OCI-LY3 (cell line): ENCODE measurements around the gene LCN1.

Source experiments
- H2AFZ ChIP-seq: fragments of 200-600, 300-600 bp; shearing (Covaris generic); 2 replicates; pipeline ENCODE4 v1.6.0; 2014; ENCODE audit warnings: antibody characterized with exemption, low read depth, low read length
- H3K27ac ChIP-seq: fragments of 200-600, 300-600 bp; sonication (generic); 2 replicates; pipeline ENCODE4 v1.5.1; 2014; ENCODE audit warnings: mild to moderate bottlenecking, low read length, moderate library complexity, mixed read lengths
- H3K27me3 ChIP-seq: fragments of 200-600, 300-600 bp; sonication (generic); 2 replicates; pipeline ENCODE4 v1.6.1; 2014; ENCODE audit warnings: low read depth, low read length, mixed read lengths
- H3K36me3 ChIP-seq: fragments of 200-600, 300-600 bp; sonication (generic); replicated peaks from 2 replicates; pipeline ENCODE3; 2014; ENCODE audit warnings: low read depth, low read length, mixed read lengths
- H3K4me1 ChIP-seq: fragments of 300-600, 200-600 bp; sonication (generic); 2 replicates; pipeline ENCODE4 v1.6.1; 2014; ENCODE audit warnings: low read length, mixed read lengths
- H3K4me2 ChIP-seq: fragments of 200-600, 300-600 bp; sonication (generic); 2 replicates; pipeline ENCODE4 v1.6.1; 2014; ENCODE audit warnings: low read length, mixed read lengths
- H3K4me3 ChIP-seq: fragments of 300-600, 200-600 bp; sonication (generic); 2 replicates; pipeline ENCODE4 v1.5.1; 2014; ENCODE audit warnings: antibody characterized with exemption, mild to moderate bottlenecking, low read length, moderate library complexity
- H3K79me2 ChIP-seq: fragments of 300-600, 200-600 bp; shearing (Covaris generic); 2 replicates; pipeline ENCODE4 v1.6.1; 2014; ENCODE audit warnings: mild to moderate bottlenecking, low read length, mixed read lengths
- H3K9ac ChIP-seq: fragments of 300-600, 200-600 bp; shearing (Covaris generic); 2 replicates; pipeline ENCODE4 v1.6.0; 2014; ENCODE audit warnings: mild to moderate bottlenecking, low read length, moderate library complexity
- H3K9me3 ChIP-seq: fragments of 200-600, 300-600 bp; shearing (Covaris generic); 2 replicates; pipeline ENCODE4 v1.6.1; 2014; ENCODE audit warnings: low read length, mixed read lengths; ENCODE audit not compliant: insufficient read depth
- H4K20me1 ChIP-seq: fragments of 200-600, 300-600 bp; sonication (generic); 2 replicates; pipeline ENCODE4 v1.6.1; 2016; ENCODE audit warnings: low read length, mixed read lengths; ENCODE audit not compliant: insufficient read depth
- EZH2phosphoT487 ChIP-seq: fragments of 200-600 bp; shearing (Covaris generic); IDR thresholded peaks from 2 replicates; pipeline ENCODE4 v1.6.1; 2018; ENCODE audit warnings: antibody characterized with exemption, mixed run types, low read depth
- TF ChIP-seq, protein P1 (sequence below): fragments of 200-600, 300-600 bp; sonication (generic); IDR thresholded peaks from 2 replicates; pipeline ENCODE4 v1.5.1; 2014; ENCODE audit warnings: antibody characterized with exemption, low read length, low read depth

The LCN1 gene

DNA sequence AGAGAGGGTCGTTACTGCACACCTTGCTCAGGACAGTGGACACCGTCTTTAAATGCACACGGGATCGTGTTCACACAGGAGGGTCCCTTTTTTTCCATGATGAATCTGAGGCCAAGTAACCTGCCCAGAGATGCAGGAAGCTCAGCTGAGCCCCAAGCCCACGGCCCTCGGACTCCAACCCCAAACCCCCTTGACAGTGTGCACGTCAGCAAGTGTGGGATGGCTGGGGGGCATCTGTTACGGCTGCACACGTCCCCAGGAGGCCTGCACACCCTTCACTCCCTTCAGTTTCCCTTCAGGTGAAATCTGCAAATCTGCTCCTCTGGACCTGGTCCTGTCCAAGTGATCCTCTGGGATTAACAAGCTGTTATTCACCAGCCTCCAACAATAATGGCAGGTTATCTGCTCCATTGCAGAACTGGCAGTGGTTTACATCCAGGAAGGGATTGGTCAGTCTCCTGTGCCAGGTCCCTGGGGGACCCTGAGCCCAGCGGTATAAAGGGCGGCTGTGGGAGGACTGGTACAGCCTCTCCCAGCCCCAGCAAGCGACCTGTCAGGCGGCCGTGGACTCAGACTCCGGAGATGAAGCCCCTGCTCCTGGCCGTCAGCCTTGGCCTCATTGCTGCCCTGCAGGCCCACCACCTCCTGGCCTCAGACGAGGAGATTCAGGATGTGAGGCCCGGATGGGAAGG, at the start of gene LCN1:
Gene LCN1 (plus strand): TSS at position 525 of the 692 bp plus-strand sequence. CDS start 58 bp downstream, at position 583.
- H3K27me3 ChIP-seq, result no peaks in the 10 kb centered on the region
- H3K4me1 ChIP-seq, result no peaks in the 10 kb centered on the region
- H3K27ac ChIP-seq, result no peak within 1 kb of the TSS
- H3K9me3 ChIP-seq, result no peaks in the 10 kb centered on the region
- no peak within 1 kb of the TSS for H3K4me2 ChIP-seq
- no peak within 1 kb of the TSS for H3K4me3 ChIP-seq
- no peak within 1 kb of the TSS for H2AFZ ChIP-seq
- no peak within 1 kb of the TSS for H3K9ac ChIP-seq
- no peaks in the 10 kb centered on the region for H3K36me3 ChIP-seq
- no peaks in the 10 kb centered on the region for H3K79me2 ChIP-seq
- no peaks in the 10 kb centered on the region for H4K20me1 ChIP-seq
- TF ChIP-seq, protein P1, sequence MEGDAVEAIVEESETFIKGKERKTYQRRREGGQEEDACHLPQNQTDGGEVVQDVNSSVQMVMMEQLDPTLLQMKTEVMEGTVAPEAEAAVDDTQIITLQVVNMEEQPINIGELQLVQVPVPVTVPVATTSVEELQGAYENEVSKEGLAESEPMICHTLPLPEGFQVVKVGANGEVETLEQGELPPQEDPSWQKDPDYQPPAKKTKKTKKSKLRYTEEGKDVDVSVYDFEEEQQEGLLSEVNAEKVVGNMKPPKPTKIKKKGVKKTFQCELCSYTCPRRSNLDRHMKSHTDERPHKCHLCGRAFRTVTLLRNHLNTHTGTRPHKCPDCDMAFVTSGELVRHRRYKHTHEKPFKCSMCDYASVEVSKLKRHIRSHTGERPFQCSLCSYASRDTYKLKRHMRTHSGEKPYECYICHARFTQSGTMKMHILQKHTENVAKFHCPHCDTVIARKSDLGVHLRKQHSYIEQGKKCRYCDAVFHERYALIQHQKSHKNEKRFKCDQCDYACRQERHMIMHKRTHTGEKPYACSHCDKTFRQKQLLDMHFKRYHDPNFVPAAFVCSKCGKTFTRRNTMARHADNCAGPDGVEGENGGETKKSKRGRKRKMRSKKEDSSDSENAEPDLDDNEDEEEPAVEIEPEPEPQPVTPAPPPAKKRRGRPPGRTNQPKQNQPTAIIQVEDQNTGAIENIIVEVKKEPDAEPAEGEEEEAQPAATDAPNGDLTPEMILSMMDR, result no peak
- TF ChIP-seq EZH2phosphoT487, result no peak

DNA sequence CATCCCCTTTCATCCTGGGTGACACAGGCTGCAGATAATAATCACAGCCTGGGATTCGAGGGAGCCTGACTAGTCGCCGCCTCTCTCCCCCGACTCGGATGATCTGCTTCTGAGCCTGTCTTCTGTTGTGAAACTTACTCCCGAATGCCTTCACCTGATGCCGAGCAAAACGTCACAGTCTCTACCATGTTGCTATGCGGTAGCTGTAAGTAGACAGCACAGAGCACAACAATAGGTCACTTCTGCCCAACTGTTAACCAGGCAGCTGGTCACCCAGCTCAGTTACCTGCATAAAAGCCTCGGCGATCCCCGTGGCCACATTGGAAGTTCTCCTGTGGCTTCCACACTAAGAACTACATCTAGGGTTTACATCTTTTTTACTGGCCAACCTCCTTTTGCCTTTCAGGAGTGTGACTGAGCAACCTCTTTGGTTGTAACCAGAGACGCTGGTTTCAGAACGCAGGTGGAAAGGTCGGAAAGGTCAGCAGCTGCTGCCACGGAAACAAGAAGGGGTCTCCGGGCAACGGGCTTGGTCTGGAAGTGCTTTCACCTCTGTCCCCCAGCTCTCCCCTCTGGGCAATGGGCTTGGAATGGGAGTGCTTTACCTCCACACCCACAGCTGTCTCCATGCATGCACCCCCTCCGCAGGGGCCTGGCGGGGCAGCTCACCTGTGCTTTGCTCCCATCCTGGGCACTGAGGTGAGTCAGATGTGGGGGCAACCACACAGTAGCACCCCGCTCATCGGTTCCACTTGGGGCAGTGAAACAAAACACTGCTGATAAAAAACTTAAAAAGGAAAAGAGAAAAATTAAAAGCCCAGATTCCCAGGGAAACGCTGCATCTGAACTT, 49.2 kb upstream of the LCN1 start:
- no peak overlapping the region for H3K27ac ChIP-seq

DNA sequence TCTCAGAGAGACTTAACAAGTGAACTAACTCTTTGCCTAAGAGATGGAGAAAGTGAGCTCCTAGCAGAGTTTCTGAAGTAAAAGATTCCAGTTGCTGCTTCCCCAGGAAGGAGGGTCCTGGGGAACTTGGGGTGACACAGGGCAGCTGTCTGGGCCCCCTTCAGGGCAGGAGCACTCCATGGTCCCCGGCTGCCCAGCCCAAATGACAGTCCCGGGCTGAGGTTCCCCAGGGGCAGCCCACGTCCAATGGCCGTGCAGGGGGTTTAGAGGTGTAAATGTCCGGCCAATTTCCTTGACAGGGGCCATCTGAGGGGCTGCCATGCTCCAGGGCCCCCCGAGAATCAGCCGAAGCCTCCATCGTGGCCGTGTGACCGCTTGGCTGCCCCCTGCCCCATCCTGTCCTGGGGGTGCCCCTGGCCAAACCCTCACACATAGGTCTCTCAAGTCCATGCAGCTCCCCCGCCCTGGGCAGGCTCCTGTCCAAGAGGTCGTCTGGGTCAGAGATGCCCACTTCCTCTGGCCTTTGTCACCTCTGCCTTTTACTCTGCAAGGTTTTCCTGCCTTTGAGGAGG, 47.2 kb upstream of the LCN1 start:
- no peaks in the 10 kb centered on the region for H3K9me3 ChIP-seq
- no peaks in the 10 kb centered on the region for H3K79me2 ChIP-seq
- H3K4me2 ChIP-seq, result no peak overlapping the region
- peaks cover 23% of the 10 kb centered on the region for H3K27me3 ChIP-seq
- peaks cover 4% of the 10 kb centered on the region; the same call in 1 of the 2 replicates for H3K4me1 ChIP-seq
- no peaks in the 10 kb centered on the region for H4K20me1 ChIP-seq
- H2AFZ ChIP-seq, result no peak overlapping the region
- H3K36me3 ChIP-seq, result no peaks in the 10 kb centered on the region
- H3K4me3 ChIP-seq, result no peak overlapping the region
- no peak overlapping the region for H3K9ac ChIP-seq
- H3K27ac ChIP-seq, result no peak overlapping the region
- no peak for TF ChIP-seq EZH2phosphoT487
- TF ChIP-seq, protein P1, result no peak

More for the DNA sequence above, 49.2 kb upstream of the LCN1 start:
- Histone ChIP-seq H4K20me1 (no peaks in the 10 kb centered on the region), H3K79me2 (no peaks in the 10 kb centered on the region), H3K4me2 (no peak overlapping the region), H3K4me1 (no peaks in the 10 kb centered on the region), H2AFZ (no peak overlapping the region), H3K36me3 (no peaks in the 10 kb centered on the region), H3K27me3 (peaks cover 26% of the 10 kb centered on the region), H3K4me3 (no peak overlapping the region), H3K9me3 (no peaks in the 10 kb centered on the region), H3K9ac (no peak overlapping the region)
- no peak for TF ChIP-seq EZH2phosphoT487
- TF ChIP-seq, protein P1, result no peak

DNA sequence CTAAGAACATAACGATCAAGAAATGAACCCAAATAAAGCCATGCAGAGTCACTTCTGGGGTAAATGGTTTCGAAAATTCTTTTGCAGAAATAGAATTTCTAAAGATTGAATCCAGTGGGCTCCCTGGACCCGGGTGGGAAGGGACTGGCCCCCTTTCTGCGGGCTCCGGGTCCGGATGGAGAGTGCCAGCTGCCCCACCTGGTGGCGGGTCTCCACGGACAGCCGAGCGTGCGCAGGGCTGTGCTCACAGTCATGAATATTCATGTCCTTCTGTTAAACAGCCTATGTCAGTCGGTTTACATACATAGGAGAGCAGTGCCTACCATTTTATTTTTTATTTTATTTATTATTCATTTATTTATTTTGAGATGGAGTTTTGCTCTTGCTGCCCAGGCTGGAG, 46.3 kb upstream of the LCN1 start:
- no peaks in the 10 kb centered on the region for H4K20me1 ChIP-seq
- no peak overlapping the region for H2AFZ ChIP-seq
- TF ChIP-seq EZH2phosphoT487, result no peak
- TF ChIP-seq, protein P1, result peak; percentile 58
- H3K4me3 ChIP-seq, result no peak overlapping the region
- H3K36me3 ChIP-seq, result no peaks in the 10 kb centered on the region
- H3K4me2 ChIP-seq, result 0 out of 2 replicates have a peak overlapping the region, but pooled peaks have one; percentile 11
- peaks cover 23% of the 10 kb centered on the region for H3K27me3 ChIP-seq
- no peaks in the 10 kb centered on the region for H3K9me3 ChIP-seq
- H3K4me1 ChIP-seq, result peaks cover 4% of the 10 kb centered on the region; the same call in 1 of the 2 replicates
- no peak overlapping the region for H3K27ac ChIP-seq
- no peaks in the 10 kb centered on the region for H3K79me2 ChIP-seq
- no peak overlapping the region for H3K9ac ChIP-seq
